H9 (cell line): ENCODE results near the gene FSTL4. TPM values are rescaled to one million over a fixed set of nuclear protein-coding genes. Genes with fewer than 3 reads are reported as not detected.

Experiments
- DNase-seq: peaks from one replicate; pipeline ENCODE4 v3.0.0-alpha.2; 2017
- H2AFZ ChIP-seq: one replicate; pipeline ENCODE4 v1.6.1; 2013; ENCODE audit warnings: mild to moderate bottlenecking, low read length, control low read depth, moderate library complexity
- H2AK5ac ChIP-seq: 2 replicates; pipeline ENCODE4 v1.6.1; 2013; ENCODE audit warnings: low read length, control low read depth, mixed read lengths; ENCODE audit not compliant: insufficient read length
- H2BK120ac ChIP-seq: one replicate; pipeline ENCODE4 v1.6.1; 2013; ENCODE audit warnings: low read depth, mild to moderate bottlenecking, low read length, control low read depth, inconsistent platforms; ENCODE audit not compliant: poor library complexity, severe bottlenecking
- H2BK12ac ChIP-seq: 2 replicates; pipeline ENCODE4 v1.6.1; 2013; ENCODE audit warnings: low read length, control low read depth, mixed read lengths, low read depth; ENCODE audit not compliant: insufficient read length
- H2BK15ac ChIP-seq: 2 replicates; pipeline ENCODE4 v1.6.1; 2013; ENCODE audit warnings: low read depth, low read length, control low read depth
- H2BK20ac ChIP-seq: one replicate; pipeline ENCODE4 v1.6.1; 2013; ENCODE audit warnings: low read depth, mild to moderate bottlenecking, low read length, control low read depth, inconsistent platforms; ENCODE audit not compliant: poor library complexity, severe bottlenecking
- H2BK5ac ChIP-seq: 2 replicates; pipeline ENCODE4 v1.6.1; 2013; ENCODE audit warnings: low read length, control low read depth, mixed read lengths; ENCODE audit not compliant: insufficient read length
- H3K14ac ChIP-seq: 2 replicates; pipeline ENCODE4 v1.6.1; 2013; ENCODE audit warnings: low read length, control low read depth; ENCODE audit not compliant: insufficient read depth
- H3K18ac ChIP-seq: 2 replicates; pipeline ENCODE4 v1.6.1; 2013; ENCODE audit warnings: low read depth, mild to moderate bottlenecking, mixed read lengths, low read length, control low read depth; ENCODE audit not compliant: insufficient read length
- H3K23ac ChIP-seq: 2 replicates; pipeline ENCODE4 v1.6.1; 2013; ENCODE audit warnings: low read length, control low read depth, mixed read lengths, low read depth; ENCODE audit not compliant: insufficient read length
- H3K23me2 ChIP-seq: 2 replicates; pipeline ENCODE4 v1.6.1; 2013; ENCODE audit warnings: low read depth, mild to moderate bottlenecking, mixed read lengths, low read length, control low read depth; ENCODE audit not compliant: insufficient read length, poor library complexity, severe bottlenecking
- H3K27ac ChIP-seq: 2 replicates; pipeline ENCODE4 v1.5.1; 2013; ENCODE audit warnings: low read length, control low read depth, mixed read lengths, low read depth; ENCODE audit not compliant: insufficient read length
- H3K27me3 ChIP-seq: 2 replicates; pipeline ENCODE4 v1.6.1; 2013; ENCODE audit warnings: low read length, control low read depth, inconsistent platforms; ENCODE audit not compliant: insufficient read depth
- H3K4ac ChIP-seq: 2 replicates; pipeline ENCODE4 v1.6.1; 2013; ENCODE audit warnings: low read depth, mild to moderate bottlenecking, control low read depth, inconsistent platforms, low read length, moderate library complexity
- H3K4me1 ChIP-seq: 2 replicates; pipeline ENCODE4 v1.6.1; 2013; ENCODE audit warnings: low read length, control low read depth, inconsistent platforms; ENCODE audit not compliant: insufficient read depth
- H3K4me2 ChIP-seq: 2 replicates; pipeline ENCODE4 v1.6.1; 2013; ENCODE audit warnings: low read length, control low read depth, mixed read lengths; ENCODE audit not compliant: insufficient read length, insufficient read depth
- H3K56ac ChIP-seq: 2 replicates; pipeline ENCODE4 v1.6.1; 2013; ENCODE audit warnings: low read depth, mild to moderate bottlenecking, mixed read lengths, low read length, control low read depth; ENCODE audit not compliant: insufficient read length
- H3K79me1 ChIP-seq: 2 replicates; pipeline ENCODE4 v1.6.1; 2013; ENCODE audit warnings: low read depth, mild to moderate bottlenecking, moderate library complexity, low read length, control low read depth, inconsistent platforms; ENCODE audit not compliant: insufficient read depth, poor library complexity, severe bottlenecking
- H3K79me2 ChIP-seq: 2 replicates; pipeline ENCODE4 v1.6.1; 2013; ENCODE audit warnings: low read length, control low read depth, inconsistent platforms; ENCODE audit not compliant: insufficient read depth
- H3K9ac ChIP-seq: 2 replicates; pipeline ENCODE4 v1.6.1; 2013; ENCODE audit warnings: low read length, control low read depth, mixed read lengths; ENCODE audit not compliant: insufficient read length; ENCODE audit errors: extremely low read depth
- H3K9me3 ChIP-seq: one replicate; pipeline ENCODE4 v1.6.1; 2013; ENCODE audit warnings: low read depth, low read length, inconsistent platforms; ENCODE audit not compliant: control insufficient read depth
- H3T11ph ChIP-seq: one replicate; pipeline ENCODE4 v1.6.1; 2013; ENCODE audit warnings: mild to moderate bottlenecking, low read length, control low read depth, inconsistent platforms
- H4K20me1 ChIP-seq: one replicate; pipeline ENCODE4 v1.6.1; 2013; ENCODE audit not compliant: control insufficient read depth, insufficient read length, insufficient read depth
- H4K5ac ChIP-seq: 2 replicates; pipeline ENCODE4 v1.6.1; 2013; ENCODE audit warnings: low read depth, mild to moderate bottlenecking, mixed read lengths, low read length, control low read depth; ENCODE audit not compliant: insufficient read length
- H4K8ac ChIP-seq: replicated peaks from 2 replicates; pipeline ENCODE4 v1.6.1; 2013; ENCODE audit warnings: low read length, control low read depth, mixed read lengths, low read depth; ENCODE audit not compliant: insufficient read length
- H4K91ac ChIP-seq: 2 replicates; pipeline ENCODE4 v1.6.1; 2013; ENCODE audit warnings: low read depth, mild to moderate bottlenecking, moderate library complexity, mixed read lengths, low read length, control low read depth; ENCODE audit not compliant: insufficient read length
- H3K27ac Mint-ChIP-seq, 3 experiments: 2 replicates in 2 of 3; 3 replicates in 1 of 3; pipeline ENCODE4 v1.8.0; 2020 to 2021; ENCODE audit warnings: mixed read lengths in 3 of 3, mild to moderate bottlenecking in 1 of 3, moderate library complexity in 1 of 3
- H3K27me3 Mint-ChIP-seq: 2 replicates; pipeline ENCODE4 v1.8.0; 2021; ENCODE audit warnings: low read depth, mild to moderate bottlenecking, moderate library complexity, mixed read lengths
- H3K36me3 Mint-ChIP-seq, 3 experiments: 2 replicates in 2 of 3; 3 replicates in 1 of 3; pipeline ENCODE4 v1.8.0; 2020 to 2021; ENCODE audit warnings: low read depth in 3 of 3, mixed read lengths in 3 of 3; ENCODE audit not compliant: insufficient read depth in 1 of 3
- H3K4me1 Mint-ChIP-seq, 2 experiments: 2 replicates each; pipeline ENCODE4 v1.8.0; 2020; ENCODE audit warnings: mixed read lengths in 2 of 2
- H3K4me3 Mint-ChIP-seq, 2 experiments: 2 replicates in 1 of 2; 3 replicates in 1 of 2; pipeline ENCODE4 v1.8.0; 2020 to 2021; ENCODE audit warnings: mild to moderate bottlenecking in 2 of 2, mixed read lengths in 2 of 2, moderate library complexity in 1 of 2
- H3K9me3 Mint-ChIP-seq, 2 experiments: 2 replicates in 1 of 2; 3 replicates in 1 of 2; pipeline ENCODE4 v1.8.0; 2020; ENCODE audit warnings: mild to moderate bottlenecking in 2 of 2, mixed read lengths in 2 of 2, moderate library complexity in 1 of 2
- WGBS: extraction: QIAGEN DNeasy Blood & Tissue Kit; methylation state at CpG from one replicate; pipeline ENCODE4 v1.1.7; 2013; ENCODE audit warnings: missing lambda C conversion rate, low lambda C conversion rate, mixed read lengths; ENCODE audit not compliant: insufficient read length; ENCODE audit errors: extremely low coverage; 5-methylcytosine and 5-hydroxymethylcytosine counted together
- total RNA-seq: library from RNA; stranded (reverse); gene quantifications from 2 replicates; pipeline ENCODE4 v1.2.1, GENCODE V29; 2021
- TF ChIP-seq, protein P1 (sequence below): fragments of 200-600 bp; sonication (generic); conservative IDR thresholded peaks from 3 replicates; pipeline ENCODE4 v1.8.0; 2021; ENCODE audit warnings: antibody characterized with exemption, mild to moderate bottlenecking

Gene FSTL4
- total RNA-seq, 1 experiment from 2014 or later, result 5.7 TPM

DNA sequence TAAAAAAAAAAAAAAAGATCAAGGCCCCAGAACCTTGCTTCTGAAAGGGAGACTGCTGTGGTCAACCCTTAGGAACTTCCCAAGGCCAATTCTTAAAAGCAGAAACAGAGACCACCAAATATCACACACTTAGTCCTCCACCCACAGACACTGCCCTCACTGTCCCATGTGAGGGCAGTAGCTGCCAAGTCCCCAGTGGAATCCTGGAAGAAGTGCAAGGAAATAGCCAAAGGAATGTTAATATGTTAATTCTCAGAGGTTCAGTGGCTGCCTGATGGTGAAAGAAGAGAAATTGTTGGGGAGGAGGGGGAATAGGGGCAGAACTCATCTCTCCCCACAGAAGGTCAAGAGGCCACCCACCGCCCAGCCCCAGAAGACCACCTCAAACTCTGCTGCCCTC lies 23.1 kb downstream of the FSTL4 start:
- Histone ChIP-seq H4K5ac (no peak overlapping the region), H3K27ac (no peak overlapping the region), H3K9ac (no peak overlapping the region), H3K23me2 (peaks cover 3% of the 10 kb centered on the region), H3K18ac (no peak overlapping the region), H4K8ac (no peak overlapping the region), H2BK120ac (no peak overlapping the region), H3K79me1 (no peaks in the 10 kb centered on the region), H3K4me2 (no peak overlapping the region), H2BK15ac (no peak overlapping the region), H3K14ac (no peak overlapping the region), H4K91ac (no peak overlapping the region), H2AK5ac (no peak overlapping the region), H4K20me1 (no peaks in the 10 kb centered on the region), H2BK5ac (no peak overlapping the region), H3K27me3 (no peaks in the 10 kb centered on the region), H2BK12ac (no peak overlapping the region), H3K56ac (no peak overlapping the region), H3K23ac (no peak overlapping the region), H2BK20ac (no peak overlapping the region), H3K4me1 (no peaks in the 10 kb centered on the region), H3K9me3 (no peaks in the 10 kb centered on the region), H3T11ph (no peak overlapping the region), H2AFZ (no peak overlapping the region), H3K4ac (no peak overlapping the region), H3K79me2 (no peaks in the 10 kb centered on the region)
- Mint-ChIP-seq H3K36me3 (no peaks in the 10 kb centered on the region; a peak in 1 of 7 replicates), H3K27ac (no peak overlapping the region), H3K9me3 (no peaks in the 10 kb centered on the region), H3K27me3 (peaks cover 32% of the 10 kb centered on the region), H3K4me3 (no peak overlapping the region), H3K4me1 (peaks cover 1 to 4% of the 10 kb centered on the region in 2 experiments)
- no peak for DNase-seq
- WGBS, result no CpG with 5 or more reads among the region's 1 CpG
- TF ChIP-seq, protein P1, sequence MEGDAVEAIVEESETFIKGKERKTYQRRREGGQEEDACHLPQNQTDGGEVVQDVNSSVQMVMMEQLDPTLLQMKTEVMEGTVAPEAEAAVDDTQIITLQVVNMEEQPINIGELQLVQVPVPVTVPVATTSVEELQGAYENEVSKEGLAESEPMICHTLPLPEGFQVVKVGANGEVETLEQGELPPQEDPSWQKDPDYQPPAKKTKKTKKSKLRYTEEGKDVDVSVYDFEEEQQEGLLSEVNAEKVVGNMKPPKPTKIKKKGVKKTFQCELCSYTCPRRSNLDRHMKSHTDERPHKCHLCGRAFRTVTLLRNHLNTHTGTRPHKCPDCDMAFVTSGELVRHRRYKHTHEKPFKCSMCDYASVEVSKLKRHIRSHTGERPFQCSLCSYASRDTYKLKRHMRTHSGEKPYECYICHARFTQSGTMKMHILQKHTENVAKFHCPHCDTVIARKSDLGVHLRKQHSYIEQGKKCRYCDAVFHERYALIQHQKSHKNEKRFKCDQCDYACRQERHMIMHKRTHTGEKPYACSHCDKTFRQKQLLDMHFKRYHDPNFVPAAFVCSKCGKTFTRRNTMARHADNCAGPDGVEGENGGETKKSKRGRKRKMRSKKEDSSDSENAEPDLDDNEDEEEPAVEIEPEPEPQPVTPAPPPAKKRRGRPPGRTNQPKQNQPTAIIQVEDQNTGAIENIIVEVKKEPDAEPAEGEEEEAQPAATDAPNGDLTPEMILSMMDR, result peak; percentile 27; the same call in 1 of the 3 replicates
